ENCODE data around the gene KRTAP10-10.

DNA sequence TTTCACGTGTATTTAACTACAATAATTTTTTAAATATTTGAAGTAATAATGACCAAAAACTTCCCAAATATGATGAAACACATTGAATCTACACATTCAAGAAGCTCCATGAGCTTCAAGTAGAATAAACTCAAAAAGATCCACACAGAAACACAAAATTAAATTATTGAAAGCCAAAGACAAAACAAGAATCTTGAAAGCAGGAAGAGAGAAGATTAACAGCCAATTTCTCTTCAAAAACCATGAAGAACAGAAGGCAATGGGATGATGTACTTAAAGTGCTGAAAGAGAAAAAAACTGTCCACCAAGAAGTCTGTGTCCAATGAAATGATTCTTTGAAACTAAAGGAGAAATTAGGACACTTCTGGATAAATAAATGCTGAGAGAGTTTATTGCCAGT lies 5.1 kb upstream of the KRTAP10-10 start:
- TF ChIP-seq POLR2A (IDR thresholded peaks at IDR 0.05) (no peak), EP300 (IDR thresholded peaks at IDR 0.05) (no peak)
- TF ChIP-seq, protein P1, sequence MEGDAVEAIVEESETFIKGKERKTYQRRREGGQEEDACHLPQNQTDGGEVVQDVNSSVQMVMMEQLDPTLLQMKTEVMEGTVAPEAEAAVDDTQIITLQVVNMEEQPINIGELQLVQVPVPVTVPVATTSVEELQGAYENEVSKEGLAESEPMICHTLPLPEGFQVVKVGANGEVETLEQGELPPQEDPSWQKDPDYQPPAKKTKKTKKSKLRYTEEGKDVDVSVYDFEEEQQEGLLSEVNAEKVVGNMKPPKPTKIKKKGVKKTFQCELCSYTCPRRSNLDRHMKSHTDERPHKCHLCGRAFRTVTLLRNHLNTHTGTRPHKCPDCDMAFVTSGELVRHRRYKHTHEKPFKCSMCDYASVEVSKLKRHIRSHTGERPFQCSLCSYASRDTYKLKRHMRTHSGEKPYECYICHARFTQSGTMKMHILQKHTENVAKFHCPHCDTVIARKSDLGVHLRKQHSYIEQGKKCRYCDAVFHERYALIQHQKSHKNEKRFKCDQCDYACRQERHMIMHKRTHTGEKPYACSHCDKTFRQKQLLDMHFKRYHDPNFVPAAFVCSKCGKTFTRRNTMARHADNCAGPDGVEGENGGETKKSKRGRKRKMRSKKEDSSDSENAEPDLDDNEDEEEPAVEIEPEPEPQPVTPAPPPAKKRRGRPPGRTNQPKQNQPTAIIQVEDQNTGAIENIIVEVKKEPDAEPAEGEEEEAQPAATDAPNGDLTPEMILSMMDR (IDR thresholded peaks at IDR 0.05): no peak
